Measurements from ENCODE around the gene NMD3. TPM values are rescaled to one million over a fixed set of nuclear protein-coding genes. Genes with fewer than 3 reads are reported as not detected.

Gene NMD3
- total RNA-seq, 2 experiments from 2014 or later = 43.4 to 44.6 TPM

DNA sequence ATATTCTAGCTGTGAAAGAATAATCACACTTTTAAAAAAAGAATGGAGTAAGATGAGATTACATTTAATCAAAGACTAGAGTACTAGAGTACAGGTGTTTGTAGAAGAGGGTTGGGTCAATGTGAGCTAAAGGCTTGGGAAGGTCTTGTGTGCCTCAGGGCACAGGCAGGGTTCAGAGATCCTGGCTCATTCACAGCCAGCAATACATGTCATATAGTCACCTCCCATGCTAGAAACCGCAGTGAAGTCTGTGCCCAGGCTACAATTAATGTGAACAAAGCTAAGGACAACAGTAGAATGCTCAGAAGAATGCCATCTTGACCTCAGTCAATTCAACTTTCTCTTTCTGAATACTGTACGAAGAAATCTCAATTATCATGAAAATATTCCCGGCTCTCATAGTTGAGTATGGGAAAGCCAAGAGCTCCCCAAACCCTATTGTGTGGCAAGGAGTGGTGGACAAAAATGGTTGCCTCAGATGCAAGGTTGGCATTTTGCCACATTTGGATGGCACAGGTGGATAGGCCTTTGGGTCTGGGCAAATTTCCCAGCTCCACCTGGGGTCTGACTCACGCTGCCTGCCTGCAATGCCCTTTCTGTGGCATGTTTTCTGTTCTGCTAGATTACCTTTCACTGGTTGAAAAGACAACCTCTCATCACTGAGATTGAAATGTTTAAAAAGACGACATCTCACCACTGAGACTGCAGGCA is 70.2 kb downstream of the NMD3 start:
- Mint-ChIP-seq H3K27ac (no peak overlapping the region), H3K27me3 (ENCODE audit: low read depth) (peaks cover 20% of the 10 kb centered on the region), H3K4me3 (no peak overlapping the region), H3K9me3 (ENCODE audit: insufficient read depth) (no peaks in the 10 kb centered on the region), H3K4me1 (ENCODE audit: low read depth) (no peaks in the 10 kb centered on the region), H3K36me3 (ENCODE audit: low read depth) (no peaks in the 10 kb centered on the region)
- ChIA-PET POLR2A (no interaction called here), CTCF (interaction anchor here (1.3 to 5.6 kb wide), 2 partner anchors 13 to 15 kb away, joined by 5 to 32 read pairs; no protein-coding TSS in a partner anchor)
- no peak for ATAC-seq
- DNase-seq = no peak

DNA sequence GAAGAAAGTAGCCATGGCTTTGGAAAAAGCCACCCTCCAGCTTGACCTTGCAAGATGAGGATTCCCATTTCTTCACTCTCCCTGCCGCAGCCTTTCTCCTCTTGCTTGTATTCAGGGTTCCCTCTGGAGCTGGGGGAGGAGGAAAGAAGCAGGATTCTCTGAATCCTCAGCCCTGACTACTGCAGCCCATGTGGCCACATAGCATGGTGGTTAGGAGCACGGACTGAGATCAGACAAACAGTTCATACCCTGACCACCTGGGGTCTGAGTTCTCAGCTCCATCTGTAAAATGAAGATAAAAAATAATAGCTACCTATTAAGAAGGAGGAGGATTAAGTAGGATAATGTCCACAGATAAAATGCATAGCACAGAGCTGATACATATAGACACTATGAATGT is 72.3 kb downstream of the NMD3 start:
- ATAC-seq = no peak
- H3K9me3 Mint-ChIP-seq (ENCODE audit: insufficient read depth) = peaks cover 4% of the 10 kb centered on the region
- POLR2A ChIA-PET = no interaction called here
- H3K36me3 Mint-ChIP-seq (ENCODE audit: low read depth) = peaks cover 9% of the 10 kb centered on the region
- peaks cover 20% of the 10 kb centered on the region for H3K27me3 Mint-ChIP-seq (ENCODE audit: low read depth)
- no peak overlapping the region for H3K27ac Mint-ChIP-seq
- CTCF ChIA-PET = interaction anchor here (2.0 to 5.6 kb wide), 2 partner anchors 12 to 17 kb away, joined by 5 to 32 read pairs; no protein-coding TSS in a partner anchor
- H3K4me3 Mint-ChIP-seq = no peak overlapping the region
- no peaks in the 10 kb centered on the region for H3K4me1 Mint-ChIP-seq (ENCODE audit: low read depth)
- DNase-seq = no peak

DNA sequence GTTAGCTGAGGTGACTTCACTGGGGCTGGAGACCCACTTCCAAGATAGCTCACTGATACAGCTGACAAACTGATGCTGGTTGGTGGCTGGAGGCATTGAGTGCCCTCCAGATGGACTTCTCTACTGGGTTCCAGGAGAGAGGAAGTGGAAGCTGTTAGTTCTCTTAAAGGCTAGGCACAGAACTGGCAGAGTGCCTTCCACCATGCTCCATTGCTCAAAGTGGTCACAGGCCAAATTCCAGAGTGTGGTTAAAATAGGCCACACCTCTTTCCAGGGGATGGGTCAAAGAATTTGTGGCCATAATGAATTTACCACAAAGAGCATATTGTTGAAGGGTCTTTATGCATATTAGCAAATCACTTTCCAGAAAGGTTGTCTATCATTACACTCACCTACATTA is 74.2 kb downstream of the NMD3 start:
- DNase-seq (no peak), ATAC-seq (no peak)
- CTCF ChIA-PET = interaction anchor here (2.0 to 5.6 kb wide), 2 partner anchors 10 to 19 kb away, joined by 5 to 32 read pairs; no protein-coding TSS in a partner anchor
- POLR2A ChIA-PET = no interaction called here
- Mint-ChIP-seq H3K4me3 (no peak overlapping the region), H3K27ac (no peak overlapping the region), H3K36me3 (ENCODE audit: low read depth) (peaks cover 14% of the 10 kb centered on the region), H3K27me3 (ENCODE audit: low read depth) (peaks cover 20% of the 10 kb centered on the region), H3K9me3 (ENCODE audit: insufficient read depth) (peaks cover 9% of the 10 kb centered on the region), H3K4me1 (ENCODE audit: low read depth) (no peaks in the 10 kb centered on the region)

DNA sequence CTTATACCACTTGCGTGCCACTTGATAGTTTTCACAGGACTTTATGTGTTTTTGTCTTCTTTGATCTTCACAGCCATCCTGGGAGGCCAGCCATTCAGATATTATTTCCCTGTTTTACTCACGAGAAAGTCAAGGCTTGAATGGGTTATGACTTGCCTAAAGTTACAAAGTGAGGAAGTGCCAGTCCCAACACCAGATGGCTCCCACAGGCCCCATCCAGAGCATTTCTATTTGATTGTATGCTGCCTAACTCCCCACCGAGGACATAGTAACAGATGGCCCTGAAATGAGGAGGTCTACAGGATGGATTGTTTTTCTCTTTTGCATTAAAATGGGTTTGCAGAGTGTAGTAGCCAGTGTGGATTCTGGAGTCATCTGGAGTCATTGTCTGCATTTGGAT is 75.7 kb downstream of the NMD3 start:
- no peak for ATAC-seq
- H3K27me3 Mint-ChIP-seq (ENCODE audit: low read depth) = peaks cover 23% of the 10 kb centered on the region
- ChIA-PET POLR2A (no interaction called here), CTCF (no interaction called here)
- peaks cover 14% of the 10 kb centered on the region for H3K36me3 Mint-ChIP-seq (ENCODE audit: low read depth)
- no peaks in the 10 kb centered on the region for H3K4me1 Mint-ChIP-seq (ENCODE audit: low read depth)
- H3K27ac Mint-ChIP-seq = no peak overlapping the region
- H3K4me3 Mint-ChIP-seq = no peak overlapping the region
- peaks cover 9% of the 10 kb centered on the region for H3K9me3 Mint-ChIP-seq (ENCODE audit: insufficient read depth)
- no peak for DNase-seq

Other genes starting within 250 kb of the NMD3 start
- 10 to 100 TPM; 14.7 to 19.7 TPM for gene B3GALNT1, start 116.0 kb upstream of the NMD3 start, total RNA-seq
- not detected for gene SPTSSB, start 150.2 kb downstream of the NMD3 start, total RNA-seq

All from activated CD8-positive, alpha-beta T cell treated with anti-CD3 and anti-CD28 coated beads, Interleukin-2, amount 10 ng/mL, durations not matched to agents 7 days and 5 days (primary cell).